SK-N-MC (cell line): ENCODE results near the gene LPCAT3.

Source experiments
- EZH2 ChIP-seq: fragments of 200-600 bp; sonication (generic); IDR thresholded peaks from one replicate; pipeline ENCODE4 v1.6.1; 2017; ENCODE audit warnings: antibody characterized with exemption
- FOXP2 ChIP-seq: optimal IDR thresholded peaks from 2 replicates; pipeline ENCODE3; 2011; ENCODE audit warnings: mild to moderate bottlenecking, moderate library complexity; ENCODE audit not compliant: insufficient read depth; ENCODE audit errors: extremely low read length, control extremely low read depth
- POLR2AphosphoS5 ChIP-seq: IDR thresholded peaks from 2 replicates; pipeline ENCODE4 v1.6.1; 2012; ENCODE audit warnings: mild to moderate bottlenecking, low read depth, low read length, borderline replicate concordance

- no peak for TF ChIP-seq FOXP2
- TF ChIP-seq POLR2AphosphoS5, result no peak
- no peak for TF ChIP-seq EZH2
Observed at GRCh38 chr12:6956021-6956727, 62.1 kb downstream of the LPCAT3 start.
